Duodenal mucosa (tissue), 2 donors: ENCODE results near the gene TELO2.

Experiments
- H3K27ac ChIP-seq: one replicate; pipeline ENCODE4 v1.7.0; 2013; ENCODE audit warnings: low read depth, low read length
- H3K27me3 ChIP-seq, 2 donors: one replicate each; pipeline ENCODE4 v1.7.0; 2013; ENCODE audit warnings: low read length in 2 of 2, control low read depth in 1 of 2; ENCODE audit not compliant: insufficient read depth in 2 of 2, control insufficient read depth in 1 of 2
- H3K36me3 ChIP-seq, 2 donors: one replicate each; pipeline ENCODE4 v1.7.0; 2013; ENCODE audit warnings: low read length in 2 of 2, control low read depth in 1 of 2; ENCODE audit not compliant: insufficient read depth in 2 of 2, control insufficient read depth in 1 of 2
- H3K4me1 ChIP-seq, 2 donors: one replicate each; pipeline ENCODE4 v1.7.0; 2013; ENCODE audit warnings: low read length in 2 of 2, control low read depth in 1 of 2; ENCODE audit not compliant: insufficient read depth in 2 of 2, control insufficient read depth in 1 of 2
- H3K4me3 ChIP-seq, 2 donors: one replicate each; pipeline ENCODE4 v1.7.0; 2013; ENCODE audit warnings: low read length in 2 of 2, low read depth in 1 of 2
- H3K9ac ChIP-seq, 2 donors: one replicate each; pipeline ENCODE4 v1.7.0; 2013; ENCODE audit warnings: low read length in 2 of 2, low read depth in 1 of 2
- H3K9me3 ChIP-seq, 2 donors: one replicate each; pipeline ENCODE4 v1.7.0; 2013; ENCODE audit warnings: low read length in 2 of 2, control low read depth in 1 of 2; ENCODE audit not compliant: control insufficient read depth in 1 of 2

Gene TELO2

GRCh38 chr16:1518626-1519135, 25.5 kb downstream of the TELO2 start:
- Histone ChIP-seq H3K4me1 (no peaks in the 10 kb centered on the region), H3K9ac (no peak overlapping the region), H3K4me3 (no peak overlapping the region), H3K27ac (no peak overlapping the region), H3K36me3 (peaks cover 0 to 5% of the 10 kb centered on the region in 2 donors), H3K9me3 (peaks cover 3 to 4% of the 10 kb centered on the region in 2 donors), H3K27me3 (no peaks in the 10 kb centered on the region)

DNA sequence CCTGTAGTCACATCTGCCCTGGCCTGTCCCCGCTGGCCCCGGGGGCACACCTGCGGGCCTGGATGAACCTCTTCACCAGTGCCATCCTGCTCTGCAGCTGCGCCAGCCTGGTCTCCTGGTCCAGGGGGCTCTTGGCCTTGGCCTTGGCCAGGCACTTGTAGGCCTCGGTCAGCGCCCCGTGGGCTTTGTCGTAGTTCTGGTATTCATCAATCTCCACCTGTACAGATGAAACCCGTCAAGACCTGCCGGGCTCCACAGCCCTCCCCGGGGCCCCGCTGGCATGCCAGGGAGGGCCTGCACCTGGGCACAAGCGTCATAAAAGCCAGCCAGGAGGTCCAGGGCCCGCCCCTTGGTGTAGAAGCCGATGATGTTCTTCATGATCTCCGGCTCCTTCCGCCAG, 26.7 kb downstream of the TELO2 start:
- no peaks in the 10 kb centered on the region for H3K9me3 ChIP-seq
- no peaks in the 10 kb centered on the region for H3K27me3 ChIP-seq
- peaks cover 0 to 5% of the 10 kb centered on the region in 2 donors for H3K36me3 ChIP-seq
- H3K27ac ChIP-seq: no peak overlapping the region
- no peak overlapping the region for H3K9ac ChIP-seq
- no peaks in the 10 kb centered on the region for H3K4me1 ChIP-seq
- no peak overlapping the region for H3K4me3 ChIP-seq

- Histone ChIP-seq H3K4me1 (no peaks in the 10 kb centered on the region), H3K4me3 (no peak overlapping the region), H3K9me3 (no peaks in the 10 kb centered on the region), H3K27ac (no peak overlapping the region), H3K9ac (no peak overlapping the region), H3K27me3 (no peaks in the 10 kb centered on the region), H3K36me3 (peaks cover 0 to 5% of the 10 kb centered on the region in 2 donors)
These were observed 27.3 kb downstream of the TELO2 start for GRCh38 chr16:1520461-1520860.

GRCh38 chr16:1523581-1524245, 30.6 kb downstream of the TELO2 start:
- Histone ChIP-seq H3K9ac (no peak overlapping the region), H3K4me1 (peaks cover 0 to 8% of the 10 kb centered on the region in 2 donors), H3K4me3 (no peak overlapping the region), H3K27me3 (no peaks in the 10 kb centered on the region), H3K27ac (no peak overlapping the region), H3K36me3 (peaks cover 0 to 1% of the 10 kb centered on the region in 2 donors), H3K9me3 (no peaks in the 10 kb centered on the region)

DNA sequence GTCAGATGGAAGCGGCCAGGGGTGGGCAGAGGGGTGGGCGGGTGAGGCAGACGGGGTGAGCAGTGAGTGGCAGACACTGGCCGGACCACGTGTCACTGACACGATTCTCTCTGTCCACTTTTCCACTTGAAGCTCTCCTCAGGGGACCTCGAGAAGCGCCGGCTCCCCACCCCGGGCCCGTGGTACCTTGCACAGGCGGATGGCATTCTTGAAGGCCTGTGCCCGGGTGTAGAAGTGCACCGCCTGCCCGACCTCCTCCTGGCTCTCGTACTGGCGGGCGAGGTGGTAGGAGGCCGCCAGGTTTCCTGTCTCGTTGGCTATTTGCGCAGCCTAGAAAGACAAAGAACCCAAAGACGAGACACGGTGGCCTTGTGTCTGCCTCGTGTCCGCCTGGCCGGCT, 31.2 kb downstream of the TELO2 start:
- Histone ChIP-seq H3K27ac (no peak overlapping the region), H3K27me3 (no peaks in the 10 kb centered on the region), H3K36me3 (no peaks in the 10 kb centered on the region), H3K9ac (no peak overlapping the region), H3K4me3 (no peak overlapping the region), H3K9me3 (no peaks in the 10 kb centered on the region), H3K4me1 (peaks cover 0 to 11% of the 10 kb centered on the region in 2 donors)

DNA sequence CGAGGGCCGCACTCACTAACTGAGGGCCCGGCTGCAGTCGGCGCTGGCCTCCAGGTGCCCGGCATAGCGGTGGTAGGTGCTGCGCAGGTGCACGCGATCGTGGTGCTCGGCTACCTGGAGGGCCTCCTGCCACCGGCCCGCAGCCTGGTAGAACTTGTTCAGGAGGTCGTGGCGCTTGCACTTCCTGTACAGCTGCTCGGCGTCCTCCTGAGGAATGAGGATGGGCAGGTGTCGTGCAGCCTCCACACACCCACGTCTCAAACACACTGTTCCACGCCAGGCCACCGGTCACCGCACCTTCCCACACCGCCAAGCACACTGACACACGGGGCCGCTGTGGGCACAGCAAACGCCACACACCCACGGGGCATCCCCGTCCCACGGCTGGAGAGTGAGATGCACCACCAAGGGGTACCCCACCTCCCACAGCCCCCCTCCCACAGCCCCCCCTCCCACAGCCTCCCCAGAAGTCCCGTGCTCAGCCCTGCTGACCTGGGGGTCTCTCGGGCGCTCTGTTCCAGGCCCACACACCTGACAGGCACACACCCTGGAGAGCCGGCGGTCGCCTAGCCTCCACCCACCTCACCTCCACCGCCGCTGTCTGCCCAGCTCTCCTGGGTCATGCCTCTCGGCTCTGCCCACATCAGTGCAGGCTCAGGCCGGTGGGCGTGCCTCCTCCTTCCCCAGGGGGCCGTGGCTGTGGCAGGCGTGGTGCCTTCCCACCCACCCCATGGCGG, 32.9 kb downstream of the TELO2 start:
- H3K27ac ChIP-seq: no peak overlapping the region

GRCh38 chr16:1526608-1527555, 33.7 kb downstream of the TELO2 start:
- Histone ChIP-seq H3K9ac (no peak overlapping the region), H3K27ac (no peak overlapping the region), H3K36me3 (no peaks in the 10 kb centered on the region), H3K9me3 (no peaks in the 10 kb centered on the region), H3K4me1 (peaks cover 0 to 11% of the 10 kb centered on the region in 2 donors), H3K27me3 (no peaks in the 10 kb centered on the region), H3K4me3 (peak overlapping the region in 1 of 2 donors; percentile 11)

More for the DNA sequence above, 32.9 kb downstream of the TELO2 start:
- no peaks in the 10 kb centered on the region for H3K36me3 ChIP-seq
- peaks cover 0 to 11% of the 10 kb centered on the region in 2 donors for H3K4me1 ChIP-seq
- no peak overlapping the region for H3K4me3 ChIP-seq
- H3K27me3 ChIP-seq: no peaks in the 10 kb centered on the region
- no peak overlapping the region for H3K9ac ChIP-seq
- no peaks in the 10 kb centered on the region for H3K9me3 ChIP-seq

- no peak overlapping the region for H3K27ac ChIP-seq
- H3K9ac ChIP-seq: no peak overlapping the region
- no peaks in the 10 kb centered on the region for H3K36me3 ChIP-seq
- peaks cover 0 to 11% of the 10 kb centered on the region in 2 donors for H3K4me1 ChIP-seq
- no peak overlapping the region for H3K4me3 ChIP-seq
- H3K27me3 ChIP-seq: no peaks in the 10 kb centered on the region
- no peaks in the 10 kb centered on the region for H3K9me3 ChIP-seq
These were observed 35.0 kb downstream of the TELO2 start for GRCh38 chr16:1527836-1528811.

DNA sequence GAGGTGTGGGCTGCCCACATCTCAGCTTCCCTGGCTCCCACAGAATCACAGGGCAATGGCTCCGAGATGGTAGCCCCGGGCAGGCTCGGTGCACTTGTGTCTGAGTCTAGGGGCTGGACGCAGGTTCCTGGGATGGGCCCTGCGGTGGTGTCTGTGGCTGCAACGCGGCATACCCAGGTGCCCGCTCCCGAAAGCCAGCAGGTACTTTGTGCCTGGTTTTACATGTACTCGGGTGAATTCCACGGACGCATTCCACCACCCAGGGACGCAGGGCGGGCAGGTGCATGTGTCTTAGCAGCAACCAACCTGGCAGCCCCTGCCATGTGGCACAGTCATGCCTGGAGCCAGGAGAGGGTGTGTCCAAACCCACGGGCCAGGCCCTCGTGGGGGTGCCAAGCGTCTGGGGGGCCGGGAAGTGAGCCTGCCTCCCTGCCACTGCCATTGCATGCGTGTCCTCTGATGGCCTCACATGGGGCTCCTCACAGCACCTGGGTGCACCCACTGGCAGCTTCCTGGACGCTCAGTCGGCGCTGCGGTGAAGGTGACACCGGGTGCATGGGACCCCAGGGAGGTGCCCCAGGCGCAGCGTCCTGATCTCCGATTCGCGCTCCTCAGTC, 35.9 kb downstream of the TELO2 start:
- no peaks in the 10 kb centered on the region for H3K27me3 ChIP-seq
- H3K9ac ChIP-seq: no peak overlapping the region
- no peaks in the 10 kb centered on the region for H3K36me3 ChIP-seq
- no peak overlapping the region for H3K4me3 ChIP-seq
- H3K4me1 ChIP-seq: peaks cover 0 to 11% of the 10 kb centered on the region in 2 donors
- no peak overlapping the region for H3K27ac ChIP-seq
- no peaks in the 10 kb centered on the region for H3K9me3 ChIP-seq
